Dedifferentiated amniotic fluid mesenchymal stem cell (primary cell): ENCODE measurements around the gene MAPKAPK3.

Source experiments
- DNase-seq: peaks from one replicate; pipeline ENCODE4 v3.0.0-alpha.2; 2016; ENCODE audit errors: extremely low spot score

The MAPKAPK3 gene

GRCh38 chr3:50689558-50689957, 72.6 kb downstream of the MAPKAPK3 start:
- DNase-seq = no peak

- no peak for DNase-seq
Measured at GRCh38 chr3:50695031-50695430, 78.1 kb downstream of the MAPKAPK3 start.

- no peak for DNase-seq
Measured at GRCh38 chr3:50696276-50696675, 79.3 kb downstream of the MAPKAPK3 start.

GRCh38 chr3:50698269-50698668, 81.3 kb downstream of the MAPKAPK3 start:
- no peak for DNase-seq
